VCaP (cell line): ENCODE results near the gene GLB1L3.
A peak's percentile ranks its signal among the peaks of the same experiment; 100 is the strongest.

Experiments used
- H3K27ac ChIP-seq: fragments of 450-650 bp; 2 replicates; pipeline ENCODE4 v1.5.1; 2017
- TF ChIP-seq, protein P1 (sequence below): fragments of 450-650 bp; conservative IDR thresholded peaks from 2 replicates; pipeline ENCODE4 v1.5.1; 2017; ENCODE audit warnings: mild to moderate bottlenecking, moderate library complexity

GLB1L3 gene

DNA sequence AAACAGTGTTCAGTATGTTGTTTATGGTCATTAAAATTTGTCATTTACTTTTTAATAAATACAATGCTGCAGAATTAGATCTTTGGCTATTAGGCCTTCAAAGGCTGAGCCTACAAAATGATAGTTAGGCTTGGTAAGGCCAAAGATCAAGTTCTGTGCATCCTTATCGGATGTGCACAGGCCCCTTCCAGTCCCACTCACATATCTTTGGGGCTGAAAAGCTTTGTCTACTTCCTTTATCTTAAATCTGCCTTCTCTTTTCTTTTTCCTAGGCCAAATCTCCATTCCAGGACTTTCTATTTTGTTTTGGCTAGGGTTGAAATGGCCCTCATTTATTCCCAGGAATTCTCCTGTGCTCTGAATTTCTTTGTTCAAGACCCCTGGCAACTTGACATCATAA is 52.3 kb downstream of the GLB1L3 start:
- TF ChIP-seq, protein P1, sequence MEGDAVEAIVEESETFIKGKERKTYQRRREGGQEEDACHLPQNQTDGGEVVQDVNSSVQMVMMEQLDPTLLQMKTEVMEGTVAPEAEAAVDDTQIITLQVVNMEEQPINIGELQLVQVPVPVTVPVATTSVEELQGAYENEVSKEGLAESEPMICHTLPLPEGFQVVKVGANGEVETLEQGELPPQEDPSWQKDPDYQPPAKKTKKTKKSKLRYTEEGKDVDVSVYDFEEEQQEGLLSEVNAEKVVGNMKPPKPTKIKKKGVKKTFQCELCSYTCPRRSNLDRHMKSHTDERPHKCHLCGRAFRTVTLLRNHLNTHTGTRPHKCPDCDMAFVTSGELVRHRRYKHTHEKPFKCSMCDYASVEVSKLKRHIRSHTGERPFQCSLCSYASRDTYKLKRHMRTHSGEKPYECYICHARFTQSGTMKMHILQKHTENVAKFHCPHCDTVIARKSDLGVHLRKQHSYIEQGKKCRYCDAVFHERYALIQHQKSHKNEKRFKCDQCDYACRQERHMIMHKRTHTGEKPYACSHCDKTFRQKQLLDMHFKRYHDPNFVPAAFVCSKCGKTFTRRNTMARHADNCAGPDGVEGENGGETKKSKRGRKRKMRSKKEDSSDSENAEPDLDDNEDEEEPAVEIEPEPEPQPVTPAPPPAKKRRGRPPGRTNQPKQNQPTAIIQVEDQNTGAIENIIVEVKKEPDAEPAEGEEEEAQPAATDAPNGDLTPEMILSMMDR = no peak
- H3K27ac ChIP-seq = no peak overlapping the region

DNA sequence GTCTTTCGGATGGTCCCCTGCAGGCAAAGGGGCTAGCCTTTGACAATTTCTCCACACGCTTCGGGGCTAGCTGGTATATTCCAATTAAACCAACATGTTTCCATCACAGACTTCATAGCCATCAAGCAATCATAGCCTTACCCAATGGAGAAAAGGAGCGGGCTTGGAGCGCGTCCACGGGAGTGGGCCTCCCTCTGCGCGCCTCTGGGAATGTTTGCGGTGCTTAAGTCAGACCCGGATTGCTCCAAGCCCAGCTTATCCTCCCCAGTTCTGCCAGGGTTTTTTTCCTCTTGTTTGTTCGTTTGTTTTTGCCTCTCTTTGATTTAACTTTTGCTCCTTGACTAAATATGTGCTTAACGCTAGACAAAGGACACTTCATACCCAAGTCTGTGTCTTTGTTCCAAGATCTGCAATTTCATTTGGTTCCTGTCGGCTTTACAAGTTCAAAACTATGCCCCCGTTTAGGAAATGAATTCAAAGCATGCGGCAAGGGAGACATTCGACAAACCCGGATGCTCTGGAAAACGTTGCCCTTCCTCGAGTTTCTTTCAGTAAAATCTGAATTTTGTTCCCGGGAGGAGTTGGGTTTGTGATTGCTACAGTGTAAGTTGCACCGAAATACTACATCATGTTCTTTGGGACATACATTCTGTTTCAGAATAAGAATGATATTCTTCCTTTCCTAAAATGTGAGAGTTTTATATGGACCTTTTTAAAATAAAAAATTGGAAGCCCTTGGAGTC is 54.6 kb downstream of the GLB1L3 start:
- TF ChIP-seq, protein P1 = no peak
- peak overlapping the region; percentile 58 for H3K27ac ChIP-seq

DNA sequence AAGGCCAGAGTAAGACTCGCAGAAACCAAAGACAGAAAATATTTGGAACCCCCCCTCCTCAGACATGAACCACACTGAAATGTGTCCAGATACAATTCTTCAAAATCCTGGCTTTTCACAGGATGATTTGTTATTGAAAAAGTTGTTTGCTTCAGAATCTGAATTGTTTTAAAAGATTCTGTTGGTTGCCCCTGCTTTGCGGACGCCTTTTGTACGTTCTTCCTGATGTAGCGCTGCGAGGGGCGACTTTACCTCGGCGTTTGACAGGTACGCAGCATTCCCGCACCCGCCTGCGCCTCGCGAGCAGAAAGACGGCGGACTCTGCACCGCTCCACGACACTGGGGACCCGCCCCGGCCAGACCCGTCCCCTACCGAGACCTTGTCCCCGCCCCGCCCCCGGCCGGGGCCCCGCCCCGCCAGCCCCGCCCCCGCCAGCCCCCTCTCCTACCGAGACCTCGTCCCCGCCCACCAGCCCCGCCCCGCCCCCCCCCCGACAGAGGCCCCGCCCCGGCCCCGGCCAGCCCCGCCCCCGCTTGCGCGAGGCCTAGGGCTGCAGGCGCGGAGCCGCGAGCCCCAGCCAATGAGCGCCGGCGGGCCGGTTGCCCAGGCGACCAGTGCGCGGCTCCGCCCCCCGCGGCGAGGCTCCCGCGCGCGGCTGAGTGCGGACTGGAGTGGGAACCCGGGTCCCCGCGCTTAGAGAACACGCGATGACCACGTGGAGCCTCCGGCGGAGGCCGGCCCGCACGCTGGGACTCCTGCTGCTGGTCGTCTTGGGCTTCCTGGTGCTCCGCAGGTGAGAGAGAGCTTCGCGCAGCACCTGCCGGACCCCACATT is 55.4 kb downstream of the GLB1L3 start, which contains the start of gene GLB1L2:
Gene GLB1L2 (plus strand): TSS at position 635 of the 835 bp plus-strand sequence. CDS start 74 bp downstream, at position 709.
- H3K27ac ChIP-seq = peak within 1 kb of the TSS; percentile 69
- TF ChIP-seq, protein P1 = no peak

DNA sequence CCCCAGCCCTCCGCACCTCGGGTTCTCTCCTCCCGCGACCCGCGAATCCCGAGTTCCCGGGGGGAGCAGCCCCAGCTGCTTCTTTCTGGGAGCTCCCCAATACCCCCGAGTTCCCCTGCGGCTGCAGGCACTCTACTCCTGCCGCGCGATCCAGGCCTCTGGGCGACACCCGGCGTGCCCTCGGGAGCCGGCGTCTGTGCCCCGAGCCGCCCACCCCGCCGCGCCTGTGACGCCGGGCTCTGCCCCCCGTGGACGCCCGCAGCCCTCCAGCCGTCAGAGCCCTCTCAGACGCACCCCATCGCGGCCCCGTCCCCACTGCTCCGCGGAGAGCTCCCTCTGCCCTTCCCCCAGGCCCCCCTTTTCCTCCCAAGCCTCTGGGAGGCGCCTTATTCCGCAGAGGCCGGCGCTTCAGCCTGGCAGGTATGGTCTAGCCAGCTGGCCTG is 56.0 kb downstream of the GLB1L3 start:
- TF ChIP-seq, protein P1 = peak; percentile 43
- peak overlapping the region; percentile 69 for H3K27ac ChIP-seq

DNA sequence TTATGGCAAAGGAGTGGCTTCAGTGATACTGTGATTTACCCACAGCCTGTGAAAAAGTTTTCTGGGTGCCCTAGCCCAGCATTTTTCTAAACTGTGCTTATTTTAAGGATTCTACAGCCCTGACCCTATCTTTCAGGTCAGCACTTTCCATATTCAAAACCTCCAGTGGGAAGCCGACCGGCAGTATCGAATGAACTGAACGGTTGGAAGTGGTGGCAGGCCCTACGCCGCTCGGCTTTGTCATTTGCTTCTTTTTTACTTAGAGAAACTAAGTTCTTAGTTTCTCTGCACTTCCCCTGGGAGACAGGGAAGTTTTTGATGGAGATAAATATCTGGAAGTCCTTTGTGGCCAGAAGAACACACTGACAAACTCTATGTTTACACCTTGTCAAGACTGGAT is 56.6 kb downstream of the GLB1L3 start:
- TF ChIP-seq, protein P1 = no peak
- H3K27ac ChIP-seq = peak overlapping the region; percentile 69

DNA sequence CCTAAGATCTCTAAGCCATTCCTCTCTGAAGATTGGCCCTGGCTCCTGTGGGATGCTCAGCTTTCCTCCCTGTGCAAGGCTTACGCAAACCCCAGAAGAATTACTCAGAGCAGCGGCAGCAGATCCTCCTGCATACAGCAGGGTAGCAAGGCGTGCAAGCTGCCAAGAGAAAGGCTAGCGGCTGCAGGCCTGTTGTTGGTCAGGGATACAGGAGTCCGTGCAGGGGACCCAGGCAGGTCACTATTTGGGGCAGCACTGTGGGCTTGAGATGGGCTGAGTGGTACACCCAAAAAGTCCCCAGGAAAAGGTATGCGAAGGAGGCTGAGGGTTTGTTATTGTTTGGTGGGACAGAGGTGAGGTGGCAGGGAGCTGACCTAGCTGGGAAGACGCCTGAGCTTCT is 57.1 kb downstream of the GLB1L3 start:
- TF ChIP-seq, protein P1 = no peak

DNA sequence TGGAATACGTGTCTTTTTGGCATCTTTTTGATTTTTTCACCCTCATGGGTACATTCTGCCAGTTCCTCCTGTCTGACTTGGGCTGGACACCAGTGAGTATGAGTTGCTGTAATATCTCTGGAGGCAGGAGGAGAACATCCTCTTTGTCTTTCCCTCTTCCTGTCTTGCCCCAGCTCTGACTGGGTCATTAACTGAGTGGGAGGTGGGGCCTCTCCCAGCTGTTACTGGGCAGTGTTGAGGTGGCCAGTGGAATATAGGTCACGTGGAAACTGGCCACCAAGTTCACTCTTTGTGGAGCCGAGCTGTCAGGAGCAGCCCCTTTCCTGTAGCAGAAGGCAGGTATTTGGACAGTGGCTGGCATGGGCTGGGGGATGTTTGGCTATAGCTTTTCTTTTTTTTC is 57.8 kb downstream of the GLB1L3 start:
- TF ChIP-seq, protein P1 = no peak
- no peak overlapping the region for H3K27ac ChIP-seq

More for the DNA sequence above, 57.1 kb downstream of the GLB1L3 start:
- H3K27ac ChIP-seq = no peak overlapping the region
